Ovary (tissue), 9 donors: ENCODE measurements around the gene TRABD2B. TPM values are rescaled to one million over a fixed set of nuclear protein-coding genes. Genes with fewer than 3 reads are reported as not detected.
A peak's percentile ranks its signal among the peaks of the same experiment; 100 is the strongest.

Experiments used
- DNase-seq, 5 donors: peaks; one replicate each; pipeline ENCODE4 v3.0.0-alpha.2; 2019 to 2020
- H3K27ac ChIP-seq, 2 donors: fragments of 200-600 bp; one replicate each; pipeline versions ENCODE4 v1.5.1 to v1.8.0; 2019 to 2022
- H3K27me3 ChIP-seq: fragments of 200-600 bp; one replicate; pipeline ENCODE4 v1.8.0; 2022
- H3K36me3 ChIP-seq: fragments of 200-600 bp; sonication (generic); one replicate; pipeline ENCODE4 v1.5.1; 2019
- H3K4me1 ChIP-seq: one replicate; pipeline ENCODE4 v1.8.1; 2013; ENCODE audit warnings: mild to moderate bottlenecking, moderate library complexity; ENCODE audit not compliant: insufficient read depth
- H3K4me3 ChIP-seq: fragments of 200-600 bp; sonication (generic); one replicate; pipeline ENCODE4 v1.5.1; 2017
- H3K9me3 ChIP-seq, 2 donors: fragments of 200-600 bp in 1 of 2; sonication (generic) in 1 of 2; one replicate each; pipeline versions ENCODE4 v1.5.1 to v1.8.1; 2013 to 2019; ENCODE audit warnings: mild to moderate bottlenecking in 1 of 2, moderate library complexity in 1 of 2
- CTCF ChIP-seq, 3 donors: fragments of 450-650 bp in 2 of 3; fragments of 200-600 bp in 1 of 3; IDR thresholded peaks; one replicate each; pipeline versions ENCODE4 v1.5.1 to v1.8.0; 2016 to 2022; ENCODE audit warnings: antibody characterized with exemption in 3 of 3, mild to moderate bottlenecking in 1 of 3
- EP300 ChIP-seq: sonication (generic); formaldehyde crosslinking; IDR thresholded peaks from one replicate; pipeline ENCODE4 v1.6.1; 2017; ENCODE audit warnings: antibody characterized with exemption
- POLR2A ChIP-seq: fragments of 450-650 bp; IDR thresholded peaks from one replicate; pipeline ENCODE4 v1.6.1; 2017; ENCODE audit warnings: antibody characterized with exemption, mild to moderate bottlenecking, moderate library complexity
- WGBS, 3 donors: extraction: QIAGEN DNeasy Blood & Tissue Kit in 1 of 3; methylation state at CpG; one replicate each; pipeline versions ENCODE4 v1.1.5 to v1.1.7; 2013 to 2017; 5-methylcytosine and 5-hydroxymethylcytosine counted together
- intact Hi-C, 4 donors: fragments of 100-400 bp; cut with DNase I; formaldehyde crosslinking; loops; one replicate each; pipeline versions ENCODE4 v1.11.0 to v1.15.1; 2022 to 2023
- polyA plus RNA-seq, 2 donors: library from polyadenylated mRNA; stranded (reverse); fragments of 200-250 nt in 1 of 2; fragments of 350-450 nt in 1 of 2; fragmentation: Illumina TruSeq in 1 of 2; extraction: RNeasy Lipid Tissue Mini Kit (QIAGEN cat#74804) in 1 of 2; gene quantifications; one replicate each; pipeline ENCODE4 v1.2.3, GENCODE V29; 2013 to 2014
- total RNA-seq, 7 donors: library from RNA; depleted of rRNA in 2 of 7; stranded (reverse); fragments of >200 nt in 2 of 7; fragmentation: NEBNext Ultra II Directional in 3 of 7; extraction: Animal tissue kit (Norgen Biotek cat#: 25700) in 3 of 7; gene quantifications; one replicate each; pipeline versions ENCODE4 v1.1.0 to v1.2.4, GENCODE V29; 2016 to 2023
- donor health status: DM: no; HTN: no; CAD: no; lungs with moderate emphysema.
- donor health status: DM: no; HTN: no; CAD: no.
- donor health status: Bipolar disorder and iron deficiency.
- donor health status: DM: yes; HTN: yes; CAD: no.
- donor health status: DM: no; HTN: no; CAD: no.
- donor health status: DM: yes; HTN: yes; CAD: no.

The TRABD2B gene
- total and polyA plus RNA-seq, 9 donors = 0.18 to 1.6 (median 0.52) TPM

DNA sequence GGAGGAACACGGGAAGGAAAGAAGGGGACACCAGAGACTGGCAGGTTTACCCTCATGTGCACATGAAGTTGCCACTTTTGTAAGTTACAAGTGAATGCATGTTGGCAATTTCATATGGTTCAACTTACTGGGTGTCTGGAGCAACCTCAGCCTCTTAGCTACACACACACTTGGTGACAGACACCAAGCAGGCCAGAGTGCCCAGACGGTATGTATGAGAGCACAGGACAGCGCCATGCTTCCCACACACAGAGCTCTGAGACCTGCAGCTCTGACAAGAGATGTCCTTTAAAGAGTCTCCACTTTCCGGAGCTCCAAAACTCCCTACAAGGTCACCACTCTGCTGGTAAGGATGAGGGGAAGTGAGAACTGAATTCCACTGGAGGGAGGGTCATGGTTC is 1.9 kb upstream of the TRABD2B start:
- TF ChIP-seq EP300 (no peak), POLR2A (no peak), CTCF (IDR thresholded peaks at IDR 0.05) (no peak)
- WGBS, 3 donors = 58 to 84% (median 68%) methylated on average over 4 of the region's 4 CpGs
- H3K4me3 ChIP-seq = no peak overlapping the region
- no peaks in the 10 kb centered on the region for H3K4me1 ChIP-seq
- no peaks in the 10 kb centered on the region for H3K27me3 ChIP-seq
- H3K27ac ChIP-seq = no peak overlapping the region
- DNase-seq = no peak
- H3K9me3 ChIP-seq = no peaks in the 10 kb centered on the region
- no peaks in the 10 kb centered on the region for H3K36me3 ChIP-seq
- intact Hi-C loops = loop anchor here in 2 of 4 donors (5.0 to 10.0 kb wide), 3 partner anchors 64 to 498 kb away; no protein-coding TSS in a partner anchor

DNA sequence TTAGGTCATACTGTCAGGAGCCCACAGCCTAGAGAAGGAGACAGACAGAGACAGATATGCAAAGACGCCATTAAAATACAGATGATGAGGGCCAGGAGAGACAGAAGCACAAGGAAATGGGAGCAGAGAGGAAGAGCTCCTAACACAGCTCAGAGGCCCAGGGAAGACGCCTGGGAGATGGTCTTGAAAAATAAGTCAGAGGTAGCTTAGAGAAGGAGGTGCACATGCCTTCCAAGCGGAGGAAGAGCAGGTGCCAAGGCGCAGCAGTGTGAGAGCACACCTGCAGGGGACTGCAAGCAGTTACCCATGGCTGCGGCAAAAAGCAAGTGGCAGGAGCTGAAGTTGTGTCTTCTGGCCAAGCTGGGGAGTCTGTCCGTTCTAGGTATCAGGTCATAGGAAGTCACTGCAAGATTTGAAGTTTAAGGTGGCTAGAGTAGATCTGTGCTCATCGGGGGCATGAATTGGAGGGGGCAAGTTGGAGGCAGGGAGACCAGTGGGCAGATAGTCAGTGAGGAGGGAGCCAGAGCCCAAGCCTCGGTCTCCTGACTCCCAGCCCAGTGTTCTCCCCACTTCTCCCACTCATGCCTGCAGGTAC is 1.3 kb upstream of the TRABD2B start:
- no peaks in the 10 kb centered on the region for H3K9me3 ChIP-seq
- 77 to 92% (median 88%) methylated on average over 8 of the region's 8 CpGs for WGBS, 3 donors
- H3K4me1 ChIP-seq = no peaks in the 10 kb centered on the region
- H3K4me3 ChIP-seq = no peak overlapping the region
- no peaks in the 10 kb centered on the region for H3K27me3 ChIP-seq
- DNase-seq = no peak
- no peak overlapping the region for H3K27ac ChIP-seq
- no peak for TF ChIP-seq POLR2A
- no peak for TF ChIP-seq CTCF (IDR thresholded peaks at IDR 0.05)
- TF ChIP-seq EP300 = no peak
- no peaks in the 10 kb centered on the region for H3K36me3 ChIP-seq
- intact Hi-C loops = loop anchor here in 2 of 4 donors (5.0 to 10.0 kb wide), 3 partner anchors 64 to 499 kb away; no protein-coding TSS in a partner anchor

DNA sequence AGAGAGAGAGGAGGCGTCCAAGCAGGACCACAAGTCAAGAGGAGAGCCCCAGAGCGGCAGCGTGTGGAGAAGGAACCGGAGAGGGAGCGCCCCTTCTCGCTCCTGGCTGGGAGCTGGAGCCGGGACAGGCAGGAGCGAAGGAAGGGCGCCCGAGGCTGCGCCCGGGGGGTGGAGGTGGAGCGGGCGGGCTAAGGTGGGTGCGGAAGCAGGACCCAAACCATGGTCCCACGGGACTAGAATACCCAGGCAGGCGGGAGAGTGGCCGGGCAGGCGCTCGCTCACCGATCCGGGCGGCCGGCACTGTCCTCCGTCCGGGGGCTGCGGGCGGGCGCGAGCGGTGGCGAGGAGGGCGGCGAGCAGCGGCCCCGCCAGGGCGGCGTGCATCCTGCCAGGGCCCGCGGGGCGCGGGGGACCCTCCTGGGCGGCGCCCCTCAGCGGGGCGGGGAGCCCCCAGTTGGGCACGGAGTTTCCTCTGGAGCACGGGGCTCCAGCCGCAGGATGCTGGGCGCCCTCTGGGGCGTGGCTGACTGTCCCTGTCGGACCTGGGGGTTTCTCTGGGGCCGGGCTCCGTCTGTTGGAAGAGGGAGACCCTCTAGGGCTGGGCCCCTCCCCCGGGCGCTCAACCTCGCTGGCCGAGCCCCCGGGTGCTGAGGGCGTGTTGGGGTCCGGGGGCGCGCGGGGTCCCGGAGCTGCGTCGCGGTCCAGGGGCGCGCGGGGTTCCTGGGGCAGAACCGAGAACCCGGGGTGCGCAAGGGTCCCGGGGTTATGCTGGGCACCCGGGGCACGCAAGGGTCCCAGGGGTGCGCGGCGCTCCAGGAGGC is 569 bp downstream of the TRABD2B start:
- 1 to 6% (median 1%) methylated on average over 30 to 80 of the region's 80 CpGs for WGBS, 3 donors
- H3K27me3 ChIP-seq = no peaks in the 10 kb centered on the region
- no peaks in the 10 kb centered on the region for H3K9me3 ChIP-seq
- no peak for TF ChIP-seq EP300
- no peak for TF ChIP-seq POLR2A
- no peak for TF ChIP-seq CTCF (IDR thresholded peaks at IDR 0.05)
- H3K4me3 ChIP-seq = peak overlapping the region; percentile 53
- no peaks in the 10 kb centered on the region for H3K36me3 ChIP-seq
- intact Hi-C loops = loop anchor here in 2 of 4 donors (5.0 to 10.0 kb wide), 3 partner anchors 62 to 501 kb away; no protein-coding TSS in a partner anchor
- H3K4me1 ChIP-seq = no peaks in the 10 kb centered on the region
- peak; percentile 9 to 41 (median 30) for DNase-seq
- H3K27ac ChIP-seq = peak overlapping the region in 1 of 2 donors; percentile 20

GRCh38 chr1:47996060-47996405 is 1.2 kb downstream of the TRABD2B start:
- intact Hi-C loops = loop anchor here in 2 of 4 donors (5.0 to 10.0 kb wide), 3 partner anchors 61 to 501 kb away; no protein-coding TSS in a partner anchor
- H3K4me1 ChIP-seq = no peaks in the 10 kb centered on the region

More at GRCh38 chr1:47996060-47996405, 1.2 kb downstream of the TRABD2B start:
- Histone ChIP-seq H3K27me3 (no peaks in the 10 kb centered on the region), H3K9me3 (no peaks in the 10 kb centered on the region), H3K4me3 (no peak overlapping the region), H3K27ac (no peak overlapping the region), H3K36me3 (no peaks in the 10 kb centered on the region)
- DNase-seq = no peak
- WGBS, 3 donors = 56 to 60% (median 59%) methylated on average over 7 of the region's 7 CpGs
- TF ChIP-seq EP300 = no peak
- no peak for TF ChIP-seq CTCF (IDR thresholded peaks at IDR 0.05)
- no peak for TF ChIP-seq POLR2A
